ENCODE results near the gene PPIL4.

The PPIL4 gene

GRCh38 chr6:149474108-149474935 lies 71.5 kb downstream of the PPIL4 start:
- no peak for DNase-seq
- H2AFZ ChIP-seq (ENCODE audit: insufficient read depth, low read length, poor library complexity), result no peak overlapping the region
- no peak overlapping the region for H3K18ac ChIP-seq (ENCODE audit: low read length)
- H3K79me1 ChIP-seq (ENCODE audit: low read length), result no peaks in the 10 kb centered on the region
- H2AK5ac ChIP-seq (ENCODE audit: low read length), result no peak overlapping the region
- H3K27me3 ChIP-seq (ENCODE audit: insufficient read depth, low read length), result no peaks in the 10 kb centered on the region
- H3K27ac ChIP-seq (ENCODE audit: low read depth, low read length), result no peak overlapping the region
- no peak overlapping the region for H3K4me3 ChIP-seq (ENCODE audit: low read depth, low read length)
- H2BK5ac ChIP-seq (ENCODE audit: low read depth, low read length, poor library complexity), result no peak overlapping the region
- H3K9me3 ChIP-seq (ENCODE audit: insufficient read depth, low read depth, low read length), result peaks cover 4% of the 10 kb centered on the region
- no peak overlapping the region for H3K4ac ChIP-seq (ENCODE audit: low read depth, low read length)
- H3K9ac ChIP-seq (ENCODE audit: low read length), result no peak overlapping the region
- H3K36me3 ChIP-seq (ENCODE audit: control insufficient read depth in 1 of 2, insufficient read depth in 2 of 2, low read length in 2 of 2), result no peaks in the 10 kb centered on the region
- WGBS (ENCODE audit: extremely low coverage, insufficient coverage, insufficient read length), result no CpG with 5 or more reads among the region's 30 CpGs
- H3K79me2 ChIP-seq (ENCODE audit: control insufficient read depth, insufficient read depth, low read length, poor library complexity), result no peaks in the 10 kb centered on the region
- no peak overlapping the region for H2BK120ac ChIP-seq (ENCODE audit: insufficient read depth, low read length, poor library complexity)
- H3K4me2 ChIP-seq (ENCODE audit: low read length), result no peak overlapping the region
- H3K23ac ChIP-seq (ENCODE audit: low read length), result no peak overlapping the region
- H3K4me1 ChIP-seq (ENCODE audit: control insufficient read depth in 1 of 2, insufficient read depth in 2 of 2, low read length in 2 of 2), result no peaks in the 10 kb centered on the region
- H3K14ac ChIP-seq (ENCODE audit: low read length), result no peak overlapping the region
- no peak overlapping the region for H4K8ac ChIP-seq (ENCODE audit: low read depth, low read length)
- H2BK12ac ChIP-seq (ENCODE audit: low read length), result no peak overlapping the region
- no peak overlapping the region for H4K91ac ChIP-seq (ENCODE audit: low read depth, low read length)
- no peak overlapping the region for H4K12ac ChIP-seq (ENCODE audit: low read depth, low read length)

- no peak overlapping the region for H2AFZ ChIP-seq (ENCODE audit: insufficient read depth, low read length, poor library complexity)
- H3K27ac ChIP-seq (ENCODE audit: low read depth, low read length), result no peak overlapping the region
- no peaks in the 10 kb centered on the region for H3K79me2 ChIP-seq (ENCODE audit: control insufficient read depth, insufficient read depth, low read length, poor library complexity)
- H3K23ac ChIP-seq (ENCODE audit: low read length), result no peak overlapping the region
- no peak overlapping the region for H4K12ac ChIP-seq (ENCODE audit: low read depth, low read length)
- H2BK120ac ChIP-seq (ENCODE audit: insufficient read depth, low read length, poor library complexity), result no peak overlapping the region
- no peak overlapping the region for H3K4me3 ChIP-seq (ENCODE audit: low read depth, low read length)
- H2BK12ac ChIP-seq (ENCODE audit: low read length), result no peak overlapping the region
- no peaks in the 10 kb centered on the region for H3K79me1 ChIP-seq (ENCODE audit: low read length)
- no peaks in the 10 kb centered on the region for H3K4me1 ChIP-seq (ENCODE audit: control insufficient read depth in 1 of 2, insufficient read depth in 2 of 2, low read length in 2 of 2)
- no peak overlapping the region for H3K4ac ChIP-seq (ENCODE audit: low read depth, low read length)
- no peak overlapping the region for H3K4me2 ChIP-seq (ENCODE audit: low read length)
- H3K27me3 ChIP-seq (ENCODE audit: insufficient read depth, low read length), result no peaks in the 10 kb centered on the region
- no peaks in the 10 kb centered on the region for H3K36me3 ChIP-seq (ENCODE audit: control insufficient read depth in 1 of 2, insufficient read depth in 2 of 2, low read length in 2 of 2)
- H2BK5ac ChIP-seq (ENCODE audit: low read depth, low read length, poor library complexity), result no peak overlapping the region
- no peak overlapping the region for H4K8ac ChIP-seq (ENCODE audit: low read depth, low read length)
- H2AK5ac ChIP-seq (ENCODE audit: low read length), result no peak overlapping the region
- WGBS (ENCODE audit: extremely low coverage, insufficient coverage, insufficient read length), result no CpG with 5 or more reads among the region's 21 CpGs
- H3K9ac ChIP-seq (ENCODE audit: low read length), result no peak overlapping the region
- H3K18ac ChIP-seq (ENCODE audit: low read length), result no peak overlapping the region
- H3K14ac ChIP-seq (ENCODE audit: low read length), result no peak overlapping the region
- DNase-seq, result no peak
- H4K91ac ChIP-seq (ENCODE audit: low read depth, low read length), result no peak overlapping the region
- H3K9me3 ChIP-seq (ENCODE audit: insufficient read depth, low read depth, low read length), result peaks cover 4% of the 10 kb centered on the region
Measured at GRCh38 chr6:149473080-149474052, 72.5 kb downstream of the PPIL4 start.

- Histone ChIP-seq H4K12ac (ENCODE audit: low read depth, low read length) (no peak overlapping the region), H3K79me1 (ENCODE audit: low read length) (no peaks in the 10 kb centered on the region)
Measured at GRCh38 chr6:149472241-149472640, 73.6 kb downstream of the PPIL4 start.

GRCh38 chr6:149471801-149472200 lies 74.0 kb downstream of the PPIL4 start:
- no CpG with 5 or more reads among the region's 3 CpGs for WGBS (ENCODE audit: extremely low coverage, insufficient coverage, insufficient read length)

More at GRCh38 chr6:149472241-149472640, 73.6 kb downstream of the PPIL4 start:
- H3K4me2 ChIP-seq (ENCODE audit: low read length), result no peak overlapping the region
- H3K9me3 ChIP-seq (ENCODE audit: insufficient read depth, low read depth, low read length), result peaks cover 4% of the 10 kb centered on the region
- WGBS (ENCODE audit: extremely low coverage, insufficient coverage, insufficient read length), result no CpG with 5 or more reads among the region's 5 CpGs
- H3K4me1 ChIP-seq (ENCODE audit: control insufficient read depth in 1 of 2, insufficient read depth in 2 of 2, low read length in 2 of 2), result no peaks in the 10 kb centered on the region
- H2BK5ac ChIP-seq (ENCODE audit: low read depth, low read length, poor library complexity), result no peak overlapping the region
- no peak overlapping the region for H2BK120ac ChIP-seq (ENCODE audit: insufficient read depth, low read length, poor library complexity)
- no peak overlapping the region for H3K4me3 ChIP-seq (ENCODE audit: low read depth, low read length)
- no peak for DNase-seq
- H3K27me3 ChIP-seq (ENCODE audit: insufficient read depth, low read length), result no peaks in the 10 kb centered on the region
- no peaks in the 10 kb centered on the region for H3K79me2 ChIP-seq (ENCODE audit: control insufficient read depth, insufficient read depth, low read length, poor library complexity)
- H2AK5ac ChIP-seq (ENCODE audit: low read length), result no peak overlapping the region
- H3K4ac ChIP-seq (ENCODE audit: low read depth, low read length), result no peak overlapping the region
- no peak overlapping the region for H2AFZ ChIP-seq (ENCODE audit: insufficient read depth, low read length, poor library complexity)
- H4K8ac ChIP-seq (ENCODE audit: low read depth, low read length), result no peak overlapping the region
- no peak overlapping the region for H4K91ac ChIP-seq (ENCODE audit: low read depth, low read length)
- H3K36me3 ChIP-seq (ENCODE audit: control insufficient read depth in 1 of 2, insufficient read depth in 2 of 2, low read length in 2 of 2), result no peaks in the 10 kb centered on the region
- H3K18ac ChIP-seq (ENCODE audit: low read length), result no peak overlapping the region
- no peak overlapping the region for H3K9ac ChIP-seq (ENCODE audit: low read length)
- no peak overlapping the region for H3K14ac ChIP-seq (ENCODE audit: low read length)
- H2BK12ac ChIP-seq (ENCODE audit: low read length), result no peak overlapping the region
- H3K23ac ChIP-seq (ENCODE audit: low read length), result no peak overlapping the region
- H3K27ac ChIP-seq (ENCODE audit: low read depth, low read length), result no peak overlapping the region

More at GRCh38 chr6:149471801-149472200, 74.0 kb downstream of the PPIL4 start:
- Histone ChIP-seq H4K12ac (ENCODE audit: low read depth, low read length) (no peak overlapping the region), H3K23ac (ENCODE audit: low read length) (no peak overlapping the region), H3K4me3 (ENCODE audit: low read depth, low read length) (no peak overlapping the region), H3K18ac (ENCODE audit: low read length) (no peak overlapping the region), H2AK5ac (ENCODE audit: low read length) (no peak overlapping the region), H3K36me3 (ENCODE audit: control insufficient read depth in 1 of 2, insufficient read depth in 2 of 2, low read length in 2 of 2) (no peaks in the 10 kb centered on the region), H2BK120ac (ENCODE audit: insufficient read depth, low read length, poor library complexity) (no peak overlapping the region), H3K27me3 (ENCODE audit: insufficient read depth, low read length) (no peaks in the 10 kb centered on the region), H2AFZ (ENCODE audit: insufficient read depth, low read length, poor library complexity) (no peak overlapping the region), H3K9ac (ENCODE audit: low read length) (no peak overlapping the region), H2BK12ac (ENCODE audit: low read length) (no peak overlapping the region), H2BK5ac (ENCODE audit: low read depth, low read length, poor library complexity) (no peak overlapping the region), H3K9me3 (ENCODE audit: insufficient read depth, low read depth, low read length) (peaks cover 4% of the 10 kb centered on the region), H3K4me1 (ENCODE audit: control insufficient read depth in 1 of 2, insufficient read depth in 2 of 2, low read length in 2 of 2) (no peaks in the 10 kb centered on the region), H3K4ac (ENCODE audit: low read depth, low read length) (no peak overlapping the region), H3K14ac (ENCODE audit: low read length) (no peak overlapping the region), H3K79me1 (ENCODE audit: low read length) (no peaks in the 10 kb centered on the region), H3K79me2 (ENCODE audit: control insufficient read depth, insufficient read depth, low read length, poor library complexity) (no peaks in the 10 kb centered on the region), H3K4me2 (ENCODE audit: low read length) (no peak overlapping the region), H3K27ac (ENCODE audit: low read depth, low read length) (no peak overlapping the region), H4K8ac (ENCODE audit: low read depth, low read length) (no peak overlapping the region), H4K91ac (ENCODE audit: low read depth, low read length) (no peak overlapping the region)
- DNase-seq, result no peak
